ENCODE results near the gene RNF146.
"Not testable (repeated sequence)": the region's sequence is repeated elsewhere in the genome, so short reads cannot be mapped to it uniquely, and the experiment has no call there.

Gene RNF146

GRCh38 chr6:127266178-127266891 lies at the start of gene RNF146:
Gene RNF146, plus strand, starts transcription at chr6:127266864. Its CDS starts 13,475 bp downstream, at chr6:127280339.
- peak; percentile 83 to 87 for DNase-seq

- no peak for DNase-seq
These were observed 46.8 kb upstream of the RNF146 start for GRCh38 chr6:127219869-127220268.

GRCh38 chr6:127221201-127221600 lies 45.5 kb upstream of the RNF146 start:
- DNase-seq, result no peak

- DNase-seq, result no peak
These were observed 44.2 kb upstream of the RNF146 start for GRCh38 chr6:127222418-127222817.

GRCh38 chr6:127225497-127225896 lies 41.2 kb upstream of the RNF146 start:
- no peak for DNase-seq

- not testable (repeated sequence) for DNase-seq
These were observed 32.8 kb upstream of the RNF146 start for GRCh38 chr6:127233819-127234218.

- no peak for DNase-seq
These were observed 23.2 kb upstream of the RNF146 start for GRCh38 chr6:127243501-127243900.

- no peak for DNase-seq
These were observed 19.3 kb upstream of the RNF146 start for GRCh38 chr6:127247114-127248096.

- no peak for DNase-seq
These were observed 17.0 kb upstream of the RNF146 start for GRCh38 chr6:127249621-127250020.

GRCh38 chr6:127255286-127255685 lies 11.4 kb upstream of the RNF146 start:
- DNase-seq, result no peak

- no peak for DNase-seq
These were observed 3.8 kb upstream of the RNF146 start for GRCh38 chr6:127262896-127263295.

GRCh38 chr6:127263481-127263880 lies 3.2 kb upstream of the RNF146 start:
- DNase-seq, result no peak

GRCh38 chr6:127266892-127267645 lies 405 bp downstream of the RNF146 start:
- peak; percentile 71 to 79 for DNase-seq

GRCh38 chr6:127267646-127268625 lies 1.3 kb downstream of the RNF146 start:
- DNase-seq, result no peak

GRCh38 chr6:127272576-127272975 lies 5.9 kb downstream of the RNF146 start:
- DNase-seq, result no peak

- no peak for DNase-seq
These were observed 6.8 kb downstream of the RNF146 start for GRCh38 chr6:127273499-127273898.

GRCh38 chr6:127276331-127276730 lies 9.7 kb downstream of the RNF146 start:
- DNase-seq, result no peak

GRCh38 chr6:127277878-127278843 lies 11.5 kb downstream of the RNF146 start:
- DNase-seq, result no peak

GRCh38 chr6:127279815-127280214 lies 13.2 kb downstream of the RNF146 start:
- no peak for DNase-seq

GRCh38 chr6:127282184-127282583 lies 15.5 kb downstream of the RNF146 start:
- no peak for DNase-seq

GRCh38 chr6:127288705-127289104 lies 22.0 kb downstream of the RNF146 start:
- DNase-seq, result no peak
